WTC11 (cell line): ENCODE data around the gene ASCL3. TPM values are rescaled to one million over a fixed set of nuclear protein-coding genes. Genes with fewer than 3 reads are reported as not detected.

Experiments used
- total RNA-seq: library from RNA; stranded (reverse); gene quantifications from 3 replicates; pipeline ENCODE4 v1.2.3, GENCODE V29; 2021

The ASCL3 gene
- total RNA-seq, 1 experiment from 2014 or later, result not detected

Other genes starting within 250 kb of the ASCL3 start
- gene AKIP1, start 31.8 kb downstream of the ASCL3 start, total RNA-seq, result 21.1 to 26.0 TPM (median 22.0 TPM) in 3 replicates
- 0.11 to 0.42 TPM in 2 of 3 replicates, not detected in the other for gene C11orf16, start 10.1 kb downstream of the ASCL3 start, total RNA-seq
- gene TMEM9B, start 21.4 kb upstream of the ASCL3 start, total RNA-seq, result 8.7 to 10.2 TPM (median 8.9 TPM) in 3 replicates
- gene NRIP3, start 61.0 kb upstream of the ASCL3 start, total RNA-seq, result 3.9 to 4.5 TPM (median 4.4 TPM) in 3 replicates
- gene SCUBE2, start 148.6 kb upstream of the ASCL3 start, total RNA-seq, result 0.64 to 1.9 TPM (median 1.2 TPM) in 3 replicates